Testis (tissue), 3 donors: ENCODE data around the gene LMF2. TPM values are rescaled to one million over a fixed set of nuclear protein-coding genes. Genes with fewer than 3 reads are reported as not detected.

Source experiments
- DNase-seq: peaks from one replicate; pipeline ENCODE4 v3.0.0-alpha.2; 2019
- H3K27ac ChIP-seq, 2 donors: fragments of 200-600 bp; sonication (generic); one replicate each; pipeline ENCODE4 v1.5.1; 2019
- H3K27me3 ChIP-seq: fragments of 200-600 bp; sonication (generic); one replicate; pipeline ENCODE4 v1.5.1; 2019
- H3K36me3 ChIP-seq: fragments of 200-600 bp; sonication (generic); one replicate; pipeline ENCODE4 v1.5.1; 2017; ENCODE audit warnings: low read depth; ENCODE audit errors: missing control alignments
- H3K4me1 ChIP-seq: fragments of 200-600 bp; sonication (generic); one replicate; pipeline ENCODE4 v1.5.1; 2019
- H3K4me3 ChIP-seq, 2 donors: fragments of 200-600 bp; sonication (generic); one replicate each; pipeline ENCODE4 v1.5.1; 2017 to 2019
- H3K9me3 ChIP-seq: fragments of 200-600 bp; sonication (generic); one replicate; pipeline ENCODE4 v1.5.1; 2017
- CTCF ChIP-seq, 3 experiments: fragments of 450-650 bp in 2 of 3; fragments of 200-600 bp in 1 of 3; sonication (generic) in 1 of 3; IDR thresholded peaks; one replicate each; pipeline ENCODE4 v1.5.1; 2016 to 2019; ENCODE audit warnings: antibody characterized with exemption in 3 of 3, mild to moderate bottlenecking in 2 of 3, moderate library complexity in 1 of 3
- POLR2A ChIP-seq: fragments of 450-650 bp; IDR thresholded peaks from one replicate; pipeline ENCODE4 v1.6.1; 2017; ENCODE audit warnings: antibody characterized with exemption, mild to moderate bottlenecking, moderate library complexity
- WGBS, 2 donors: methylation state at CpG; one replicate each; pipeline ENCODE4 v1.1.5; 2018; 5-methylcytosine and 5-hydroxymethylcytosine counted together
- intact Hi-C: fragments of 100-400 bp; cut with DNase I; formaldehyde crosslinking; loops from one replicate; pipeline ENCODE4 v1.15.1; 2023; ENCODE audit warnings: low total_unique reads
- polyA plus RNA-seq: library from polyadenylated mRNA; stranded (reverse); fragments of 350-450 nt; fragmentation: Illumina TruSeq; extraction: RNeasy Lipid Tissue Mini Kit (QIAGEN cat#74804); gene quantifications from one replicate; pipeline ENCODE4 v1.2.3, GENCODE V29; 2014; ENCODE audit warnings: low read depth, low replicate concordance; ENCODE audit not compliant: insufficient read depth
- total RNA-seq, 2 donors: library from RNA; depleted of rRNA; stranded (reverse); fragments of >200 nt; gene quantifications; one replicate each; pipeline ENCODE4 v1.2.3, GENCODE V29; 2016

The LMF2 gene
- total and polyA plus RNA-seq, 3 donors from 2014 or later: 59.7 to 109 (median 95.4) TPM

GRCh38 chr22:50467773-50468440, 39.6 kb downstream of the LMF2 start:
- no peaks in the 10 kb centered on the region for H3K27me3 ChIP-seq
- TF ChIP-seq CTCF (IDR thresholded peaks at IDR 0.05): no peak
- TF ChIP-seq POLR2A: no peak
- intact Hi-C loops: no loop called here
- no peaks in the 10 kb centered on the region for H3K36me3 ChIP-seq
- peaks cover 9% of the 10 kb centered on the region for H3K4me1 ChIP-seq
- H3K27ac ChIP-seq: no peak overlapping the region
- H3K4me3 ChIP-seq: no peak overlapping the region
- H3K9me3 ChIP-seq: no peaks in the 10 kb centered on the region
- WGBS, 2 donors: 86 to 93% methylated on average over 8 to 22 of the region's 22 CpGs
- DNase-seq: no peak

- Histone ChIP-seq H3K27me3 (no peaks in the 10 kb centered on the region), H3K4me1 (peaks cover 9% of the 10 kb centered on the region), H3K9me3 (no peaks in the 10 kb centered on the region), H3K36me3 (no peaks in the 10 kb centered on the region), H3K27ac (no peak overlapping the region), H3K4me3 (no peak overlapping the region)
- WGBS, 2 donors: 85 to 87% methylated on average over 11 to 24 of the region's 24 CpGs
- TF ChIP-seq CTCF (IDR thresholded peaks at IDR 0.05): no peak
- TF ChIP-seq POLR2A: no peak
- intact Hi-C loops: no loop called here
- DNase-seq: no peak
Measured at GRCh38 chr22:50467341-50467740, 40.2 kb downstream of the LMF2 start.

GRCh38 chr22:50465066-50465930, 42.2 kb downstream of the LMF2 start:
- TF ChIP-seq CTCF (IDR thresholded peaks at IDR 0.05) (no peak), POLR2A (no peak)
- DNase-seq: no peak
- WGBS, 2 donors: 90 to 94% methylated on average over 21 to 30 of the region's 30 CpGs
- H3K4me1 ChIP-seq: peaks cover 5% of the 10 kb centered on the region
- H3K9me3 ChIP-seq: no peaks in the 10 kb centered on the region
- intact Hi-C loops: no loop called here
- no peak overlapping the region for H3K4me3 ChIP-seq
- no peaks in the 10 kb centered on the region for H3K36me3 ChIP-seq
- no peaks in the 10 kb centered on the region for H3K27me3 ChIP-seq
- H3K27ac ChIP-seq: no peak overlapping the region

GRCh38 chr22:50464451-50464850, 43.1 kb downstream of the LMF2 start:
- no peak for TF ChIP-seq POLR2A
- peaks cover 1% of the 10 kb centered on the region for H3K4me1 ChIP-seq
- no peaks in the 10 kb centered on the region for H3K27me3 ChIP-seq
- no peaks in the 10 kb centered on the region for H3K36me3 ChIP-seq
- no peak for DNase-seq
- H3K9me3 ChIP-seq: no peaks in the 10 kb centered on the region
- 88 to 96% methylated on average over 10 to 24 of the region's 24 CpGs for WGBS, 2 donors
- H3K4me3 ChIP-seq: no peak overlapping the region
- intact Hi-C loops: no loop called here
- no peak overlapping the region for H3K27ac ChIP-seq

- Histone ChIP-seq H3K4me3 (no peak overlapping the region), H3K9me3 (no peaks in the 10 kb centered on the region), H3K27ac (no peak overlapping the region), H3K36me3 (no peaks in the 10 kb centered on the region), H3K4me1 (no peaks in the 10 kb centered on the region), H3K27me3 (no peaks in the 10 kb centered on the region)
- 92 to 94% methylated on average over 23 to 28 of the region's 28 CpGs for WGBS, 2 donors
- no peak for TF ChIP-seq CTCF (IDR thresholded peaks at IDR 0.05)
- TF ChIP-seq POLR2A: no peak
- DNase-seq: no peak
- intact Hi-C loops: no loop called here
Measured at GRCh38 chr22:50463188-50463900, 44.2 kb downstream of the LMF2 start.
